Dermis blood vessel endothelial cell (primary cell): Measurements from ENCODE around the gene SIRPA. TPM values are rescaled to one million over a fixed set of nuclear protein-coding genes. Genes with fewer than 3 reads are reported as not detected.

Experiments
- DNase-seq: peaks from one replicate; pipeline ENCODE4 v3.0.0; 2010
- total RNA-seq: library from RNA; depleted of rRNA; stranded (reverse); fragments of >200 nt; gene quantifications from 2 replicates; pipeline ENCODE4 v1.2.3, GENCODE V29; 2014

SIRPA gene
- 35.2 and 55.2 TPM in 2 replicates for total RNA-seq

DNA sequence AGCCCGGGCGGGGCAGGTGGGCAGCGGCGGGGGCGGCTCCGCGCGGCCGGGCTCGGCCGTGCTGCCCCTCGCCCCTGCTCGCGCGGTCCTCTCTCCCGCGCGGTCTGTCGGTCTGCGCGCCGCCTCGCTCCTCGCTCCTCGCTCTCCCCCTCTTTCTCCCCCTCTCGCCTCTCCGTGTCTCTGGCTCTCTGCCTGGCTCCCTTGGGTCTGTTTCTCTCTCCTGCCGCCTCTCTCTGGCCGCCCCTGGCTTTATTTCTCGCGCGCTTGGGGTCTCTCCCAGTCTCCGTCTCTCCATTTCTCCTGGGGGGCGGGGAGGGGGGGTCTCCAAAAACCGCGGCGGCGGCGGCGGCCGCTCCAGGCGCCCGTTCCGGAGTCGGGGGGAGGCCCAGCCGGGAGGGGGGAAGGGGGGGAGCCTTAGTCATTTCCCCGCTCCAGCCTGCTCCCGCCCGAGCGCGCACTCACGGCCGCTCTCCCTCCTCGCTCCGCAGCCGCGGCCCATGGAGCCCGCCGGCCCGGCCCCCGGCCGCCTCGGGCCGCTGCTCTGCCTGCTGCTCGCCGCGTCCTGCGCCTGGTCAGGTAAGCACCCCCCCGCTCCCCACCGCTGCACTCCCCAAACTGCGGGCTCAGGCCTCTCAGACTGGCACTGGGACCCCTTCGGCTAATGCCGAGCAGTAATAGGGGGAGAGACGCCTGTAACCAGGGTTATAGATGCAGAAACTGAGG, at the start of gene SIRPA:
SIRPA (plus strand) TSS at position 457 of the 723 bp plus-strand sequence; CDS start at position 498, 41 bp downstream.
- DNase-seq, result peak; percentile 75

DNA sequence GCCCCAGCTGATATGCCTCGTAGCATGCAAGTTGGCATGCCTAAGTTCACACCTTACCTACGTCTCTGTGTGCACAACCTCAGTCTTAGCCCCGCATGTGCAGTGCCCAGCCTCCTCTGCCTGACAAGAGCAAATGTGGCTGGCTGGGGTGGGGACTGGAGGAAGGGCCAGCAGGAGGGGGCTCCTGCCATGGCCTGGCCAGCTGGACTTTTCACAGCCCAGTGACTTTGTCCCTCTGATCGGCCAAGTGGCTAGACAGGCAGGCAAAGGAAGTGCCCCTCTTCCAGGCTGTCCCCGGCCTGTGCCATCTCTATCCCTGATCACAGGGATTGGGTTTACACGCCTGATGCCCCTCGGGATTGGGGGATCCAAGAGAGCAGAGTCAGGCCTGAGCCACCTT, 49.5 kb upstream of the SIRPA start:
- DNase-seq, result no peak

DNA sequence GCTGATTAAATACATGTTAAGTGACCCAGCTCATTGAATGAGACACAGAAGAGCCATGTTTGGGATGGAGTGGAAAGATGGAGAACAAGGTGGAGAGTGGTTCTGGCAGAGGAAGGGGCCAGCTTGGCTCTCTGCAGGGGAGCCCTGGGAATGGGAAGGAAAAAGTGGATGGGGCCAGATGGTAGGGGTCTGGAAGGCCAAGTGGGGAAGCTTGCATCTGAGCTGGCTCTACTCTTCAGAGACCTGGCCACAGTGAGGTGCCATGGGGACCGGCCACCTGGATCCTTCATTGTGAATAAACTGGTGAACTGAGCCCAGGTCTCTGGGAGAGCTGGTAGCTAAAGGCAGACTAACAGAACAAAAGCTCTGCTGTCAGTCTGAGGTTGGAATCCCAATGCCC, 48.9 kb upstream of the SIRPA start:
- DNase-seq, result no peak

DNA sequence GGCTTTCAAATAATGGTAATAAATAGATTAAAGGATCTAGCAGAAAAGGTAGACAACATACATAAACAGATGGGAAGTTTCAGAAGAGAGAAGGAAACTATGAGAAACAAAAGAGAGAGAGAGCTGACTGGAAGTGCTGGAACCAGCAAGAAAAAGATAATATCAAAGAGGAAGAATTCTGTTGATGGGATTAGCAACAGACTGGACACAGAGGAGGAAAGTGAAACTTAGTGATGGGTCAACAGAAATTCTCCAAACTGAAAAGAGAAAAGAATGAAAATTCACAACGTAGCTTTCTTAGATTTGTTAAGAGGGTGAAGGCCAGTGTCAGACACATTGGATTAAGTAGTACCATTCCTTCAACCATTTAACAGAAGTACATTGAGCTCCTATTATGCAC, 48.3 kb upstream of the SIRPA start:
- DNase-seq, result no peak

DNA sequence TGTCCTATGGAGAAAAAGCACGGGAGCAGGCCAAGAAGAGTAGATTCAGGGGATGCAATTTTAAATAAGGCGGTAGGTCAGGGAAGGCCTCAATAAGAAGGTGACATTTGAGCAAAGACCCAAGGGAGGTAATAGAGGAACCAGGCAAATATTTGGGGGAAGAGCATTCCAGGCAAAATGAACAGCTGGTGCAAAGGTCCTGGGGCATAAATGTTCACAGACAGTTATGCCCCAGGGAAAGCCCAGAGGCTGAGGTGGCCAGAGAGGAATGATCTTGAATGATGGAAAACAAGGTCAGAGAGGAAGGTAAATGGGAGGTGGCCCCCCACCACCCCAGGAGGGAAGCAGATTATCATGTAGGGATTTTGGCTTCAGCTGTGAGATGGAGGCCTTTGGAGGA, 47.4 kb upstream of the SIRPA start:
- DNase-seq, result no peak

DNA sequence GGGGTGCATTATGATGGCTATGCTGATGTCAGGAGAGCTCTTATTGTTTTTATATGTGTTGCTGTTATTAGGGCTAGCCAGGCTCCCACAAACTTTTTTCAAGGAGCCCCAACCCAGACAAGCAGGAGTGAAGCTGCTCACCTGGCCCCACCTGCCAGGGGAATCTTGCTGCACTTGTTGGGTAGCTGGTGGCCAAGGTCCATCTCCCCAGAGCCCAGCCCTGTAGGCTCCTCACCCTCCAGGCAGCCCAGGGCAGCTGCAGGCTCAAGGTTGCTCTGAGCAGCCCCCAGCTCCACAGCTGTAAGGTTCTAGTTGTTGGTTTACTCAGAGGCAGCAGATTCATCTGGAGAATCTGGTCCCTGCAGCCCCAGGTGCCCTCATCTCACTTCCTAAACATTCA, 46.8 kb upstream of the SIRPA start:
- no peak for DNase-seq

DNA sequence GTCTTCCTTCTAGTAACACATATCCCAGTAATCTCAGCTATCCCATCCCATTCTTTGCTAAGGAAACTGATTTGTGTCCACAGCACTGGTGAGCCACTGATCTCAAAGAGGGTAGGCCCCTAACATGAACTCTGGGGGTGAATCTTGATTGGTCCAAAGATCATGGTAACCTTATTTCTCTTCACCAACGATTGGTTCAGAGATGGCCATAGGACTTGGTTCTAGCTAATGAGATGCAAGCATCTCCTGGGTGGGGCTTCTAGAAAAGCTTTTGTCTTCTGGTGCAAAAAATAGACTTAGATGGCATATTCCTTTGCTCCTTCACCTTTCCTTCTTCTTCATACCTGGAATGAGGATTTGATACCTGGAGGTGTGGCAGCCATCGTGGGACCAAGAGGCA, 43.8 kb upstream of the SIRPA start:
- DNase-seq, result no peak

DNA sequence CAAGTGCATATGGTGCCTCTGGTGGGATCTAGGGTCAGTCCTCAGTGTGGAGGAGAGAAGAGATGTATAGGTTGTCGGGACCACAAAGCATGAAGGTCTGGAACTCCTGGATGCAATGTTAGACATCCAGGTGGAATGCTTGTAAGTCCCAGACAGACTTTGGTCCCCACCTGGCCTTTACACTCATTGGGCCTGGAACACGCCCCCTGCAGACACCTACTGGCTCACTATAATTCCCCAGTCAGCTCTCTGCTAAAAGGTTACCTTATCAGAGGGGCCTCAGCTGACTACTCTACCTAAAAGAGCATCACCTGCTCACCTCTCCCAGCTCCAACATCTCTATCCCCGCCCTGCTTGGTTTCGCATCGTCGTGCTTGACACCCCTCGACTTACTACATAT, 41.7 kb upstream of the SIRPA start:
- no peak for DNase-seq

DNA sequence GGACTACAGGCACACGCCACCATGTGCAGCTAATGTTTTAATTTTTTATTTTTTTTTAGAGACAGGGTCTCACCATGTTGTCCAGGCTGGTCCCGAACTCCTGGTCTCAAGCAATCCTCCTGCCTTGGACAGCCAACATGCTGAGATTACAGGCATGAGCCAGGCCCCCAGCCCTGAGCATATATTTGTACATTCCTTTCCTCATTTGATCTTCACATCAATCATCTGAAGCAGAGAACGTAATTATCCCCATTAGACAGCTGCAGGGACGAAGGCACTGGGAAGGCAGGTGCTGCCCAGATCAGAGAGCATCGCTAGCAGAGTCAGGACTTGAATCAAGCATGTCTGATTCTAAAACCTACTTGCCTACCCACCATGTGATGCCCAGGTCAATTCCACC, 41.0 kb upstream of the SIRPA start:
- no peak for DNase-seq

DNA sequence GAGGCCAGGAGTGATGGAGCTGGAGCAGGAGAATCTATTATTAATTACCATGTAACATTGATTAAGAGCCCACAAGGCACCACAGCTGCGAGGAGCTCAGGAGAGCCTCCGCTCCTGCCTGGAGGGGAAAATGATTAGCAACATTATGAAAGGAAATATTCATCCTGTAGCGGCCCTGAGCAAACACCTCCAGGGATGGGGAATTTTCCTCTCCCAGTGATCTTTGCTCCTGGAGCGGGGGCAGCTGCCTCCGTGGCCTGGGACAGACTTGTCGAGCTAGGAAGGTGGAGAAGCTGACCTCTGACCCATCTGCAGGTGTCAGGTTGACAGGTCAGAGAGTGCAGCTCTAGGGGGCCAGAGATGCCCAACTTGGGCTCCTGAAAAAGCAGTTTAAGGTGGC, 40.1 kb upstream of the SIRPA start:
- no peak for DNase-seq

DNA sequence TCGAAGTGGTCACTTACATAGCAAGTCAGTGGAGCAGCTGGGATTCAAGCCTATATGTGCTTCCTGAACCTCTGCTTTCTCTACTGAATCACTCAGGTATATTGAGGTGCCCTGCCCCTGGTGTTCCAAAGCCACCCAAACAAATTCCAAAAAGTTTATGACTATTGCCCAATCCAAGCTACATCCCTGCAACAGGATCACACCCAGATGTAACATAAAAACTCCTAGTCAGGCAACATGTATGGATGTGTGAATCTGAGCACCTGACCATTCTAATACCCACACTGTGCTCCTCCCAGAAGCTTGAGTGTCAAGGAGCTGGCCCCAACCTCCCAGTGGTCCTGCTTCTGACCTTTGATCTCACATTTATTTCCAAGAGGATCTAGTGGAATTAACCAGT, 39.5 kb upstream of the SIRPA start:
- no peak for DNase-seq

DNA sequence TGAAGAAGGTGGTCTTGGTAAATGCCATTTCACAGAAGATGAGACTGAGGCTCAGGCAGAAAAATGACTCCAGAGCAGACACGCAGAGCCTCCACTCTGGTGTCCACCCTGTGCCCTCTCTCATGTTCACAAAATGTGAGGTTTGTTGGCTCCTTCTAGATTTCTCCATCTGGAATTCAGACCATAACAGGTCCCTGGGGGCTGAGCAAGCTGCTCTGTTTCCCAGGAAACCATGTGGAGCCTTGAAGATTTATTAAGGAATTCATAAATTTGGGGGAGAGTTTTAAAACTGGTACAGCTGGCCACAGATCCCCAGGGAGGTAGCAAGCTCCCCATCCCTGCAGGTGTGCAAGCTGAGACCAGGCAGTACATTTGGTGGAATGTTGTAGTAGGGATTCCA, 38.8 kb upstream of the SIRPA start:
- no peak for DNase-seq

DNA sequence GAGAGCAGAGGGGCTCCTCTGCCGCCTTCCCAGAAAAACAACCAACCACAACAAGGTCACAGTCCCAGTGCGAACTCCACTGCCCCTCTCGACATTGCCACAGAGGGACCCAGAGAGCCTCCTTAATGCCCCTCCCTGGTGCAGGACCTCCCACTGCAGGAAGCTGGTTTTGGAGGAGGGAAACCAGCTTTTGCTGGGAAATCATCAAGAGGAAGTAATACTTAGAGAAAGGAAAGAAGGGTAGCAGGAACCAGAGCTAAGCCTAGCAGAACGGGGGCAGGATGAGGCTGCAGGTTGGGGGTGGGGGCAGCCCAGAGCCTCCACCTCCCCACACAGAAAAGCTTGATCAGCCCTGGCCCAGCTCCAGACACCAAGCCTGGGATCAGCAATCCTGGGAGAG, 37.7 kb upstream of the SIRPA start:
- DNase-seq, result no peak

DNA sequence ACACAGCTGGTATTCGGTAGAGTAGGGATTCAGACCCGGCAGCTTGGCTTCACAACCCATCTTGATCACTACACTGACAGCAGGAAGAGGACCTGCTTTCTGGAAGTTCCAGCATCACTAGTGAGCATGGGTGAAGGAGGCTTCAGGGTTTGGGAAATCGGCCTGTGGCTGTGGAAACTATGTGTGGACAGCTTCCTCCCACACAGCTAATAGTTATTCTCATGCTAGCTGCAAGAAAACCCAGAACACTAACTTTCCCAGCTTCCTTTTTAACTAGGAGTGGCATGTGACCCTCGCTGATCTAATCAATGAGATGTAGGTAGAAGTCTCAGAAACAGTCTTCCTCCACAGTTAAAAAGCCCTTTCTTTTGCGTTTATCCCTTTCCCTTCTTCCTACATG, 36.3 kb upstream of the SIRPA start:
- DNase-seq, result no peak

DNA sequence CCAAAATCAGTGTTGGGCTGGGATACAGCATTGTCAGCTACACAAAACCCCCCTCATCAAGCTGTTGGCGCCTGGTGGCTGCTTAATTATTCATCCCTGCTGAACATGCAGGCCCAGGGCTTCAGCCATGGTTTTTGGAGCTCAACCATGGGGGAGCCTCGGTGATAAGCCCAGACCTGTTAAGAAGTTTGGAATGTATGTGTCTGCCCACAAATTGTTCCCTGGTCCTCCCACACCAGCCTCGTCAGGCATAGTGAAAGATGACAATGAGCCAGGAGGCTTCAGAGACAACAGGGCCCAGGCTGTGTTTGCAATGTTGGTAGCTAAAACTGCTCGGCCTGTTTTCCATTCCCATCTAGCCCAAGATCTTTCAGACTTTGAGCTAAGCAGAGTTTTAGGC, 34.8 kb upstream of the SIRPA start:
- no peak for DNase-seq

DNA sequence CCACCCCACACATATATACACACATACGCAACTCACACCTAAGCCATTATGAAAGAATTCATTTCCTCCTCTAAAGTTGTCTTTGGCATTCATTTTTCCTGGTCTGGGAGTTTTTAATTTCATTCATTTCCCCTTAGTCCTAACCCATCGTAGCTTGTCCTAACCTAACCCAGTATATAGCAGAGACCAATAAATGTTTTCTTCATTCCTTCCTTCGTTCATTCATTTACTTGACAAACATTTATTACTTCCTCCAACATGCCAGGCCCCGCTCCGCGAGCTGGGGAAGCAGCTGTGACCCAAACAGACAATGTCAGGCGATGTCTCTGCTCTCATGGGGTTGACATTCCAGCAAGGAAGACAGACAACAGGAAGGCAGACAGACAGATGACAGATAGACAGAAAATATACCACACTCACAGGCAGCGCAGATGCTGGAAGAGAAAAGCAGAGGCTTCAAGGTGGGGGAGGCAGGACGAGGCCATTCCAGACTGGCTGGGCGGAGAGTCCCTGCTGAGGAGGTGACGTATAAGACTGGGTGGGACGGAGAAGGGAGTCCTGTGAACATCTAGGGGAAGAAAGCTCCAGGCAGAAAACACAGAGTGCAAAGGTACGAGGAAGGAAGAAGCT, 33.7 kb upstream of the SIRPA start:
- no peak for DNase-seq

DNA sequence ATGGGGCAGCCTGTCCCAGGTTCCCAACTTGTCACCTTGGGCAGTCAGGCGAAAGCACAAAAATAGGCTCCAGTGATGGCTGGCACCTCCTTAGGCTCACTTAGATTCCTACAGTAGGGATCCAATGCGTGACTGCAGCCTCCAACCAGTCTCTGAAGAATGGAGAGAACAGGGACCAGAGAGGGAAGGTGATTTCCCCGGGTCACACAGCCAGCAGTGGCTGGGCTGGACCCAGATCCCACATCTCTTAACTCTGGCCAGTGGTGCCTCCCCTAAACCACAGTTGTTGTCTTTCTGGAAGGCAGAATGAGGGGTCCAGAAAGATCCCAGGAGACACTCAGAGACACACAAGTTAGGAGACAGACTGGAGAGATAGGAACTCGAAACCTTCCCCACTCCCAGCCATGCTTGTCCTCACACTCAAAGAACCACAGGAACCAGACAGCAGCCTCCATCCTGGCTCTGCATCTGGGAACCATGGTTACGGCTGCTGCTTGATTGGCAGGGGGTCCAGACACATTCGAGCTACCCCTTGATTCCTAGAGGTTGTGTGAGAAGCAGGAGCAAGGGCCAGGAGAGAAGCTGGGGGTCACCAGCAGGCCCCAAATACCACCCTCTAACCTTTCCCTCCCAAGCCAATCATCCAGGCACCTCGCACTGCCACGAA, 33.1 kb upstream of the SIRPA start:
- no peak for DNase-seq

DNA sequence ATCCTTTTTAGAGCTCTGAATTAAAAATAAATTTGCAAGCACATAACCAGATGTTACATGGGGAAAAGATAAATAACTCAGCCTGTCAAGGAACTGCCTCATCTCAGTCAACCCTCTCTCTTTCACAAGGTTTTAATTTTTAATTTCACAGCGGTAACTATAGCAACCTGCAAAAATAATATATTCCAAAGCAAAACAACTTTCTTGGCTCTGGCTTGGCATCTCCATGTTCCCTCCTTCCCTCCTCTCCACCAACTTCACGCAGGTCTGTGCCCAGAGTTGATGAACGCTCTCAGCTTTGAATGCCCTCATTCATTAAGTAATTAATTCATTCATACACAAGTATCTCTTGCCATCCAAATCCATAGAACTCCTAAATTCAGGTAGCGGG, 32.5 kb upstream of the SIRPA start:
- no peak for DNase-seq

DNA sequence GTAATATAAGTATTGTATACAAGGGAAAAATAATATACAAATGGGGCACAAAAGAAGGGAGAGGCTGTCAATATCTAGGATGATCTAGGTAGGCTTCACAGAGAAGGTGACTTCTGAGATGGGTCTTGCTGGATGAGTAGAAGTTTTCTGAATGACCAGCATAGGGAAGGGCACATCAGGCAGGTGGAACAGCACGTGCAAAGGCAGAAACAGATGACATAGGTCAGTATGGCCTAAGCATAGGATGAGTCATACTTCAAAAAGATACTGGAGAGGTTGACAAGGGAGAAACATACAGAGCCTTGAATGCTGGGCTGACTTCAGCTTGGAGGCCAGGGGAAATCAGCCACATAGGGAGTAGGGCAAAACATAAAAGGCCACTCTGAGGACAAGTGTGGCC, 31.9 kb upstream of the SIRPA start:
- DNase-seq, result no peak

DNA sequence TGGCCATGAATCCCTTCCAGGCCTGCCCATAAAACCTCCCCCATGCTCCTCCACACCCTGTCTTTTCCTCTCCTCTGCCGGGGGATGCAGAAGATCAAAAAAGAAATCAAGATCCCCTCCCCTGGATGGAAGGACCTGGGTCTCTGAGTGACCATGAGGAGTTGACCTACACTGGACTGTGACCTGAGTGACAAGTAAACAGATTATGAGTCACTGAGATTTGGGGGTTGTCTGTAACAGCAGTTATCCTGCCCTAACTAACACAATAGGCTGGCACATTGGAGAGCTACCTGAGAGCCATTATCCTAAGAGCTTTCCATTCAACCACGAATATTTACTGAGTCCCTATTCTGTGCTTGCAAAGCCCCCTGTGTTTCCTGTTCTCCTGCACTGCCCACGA, 28.4 kb upstream of the SIRPA start:
- no peak for DNase-seq

DNA sequence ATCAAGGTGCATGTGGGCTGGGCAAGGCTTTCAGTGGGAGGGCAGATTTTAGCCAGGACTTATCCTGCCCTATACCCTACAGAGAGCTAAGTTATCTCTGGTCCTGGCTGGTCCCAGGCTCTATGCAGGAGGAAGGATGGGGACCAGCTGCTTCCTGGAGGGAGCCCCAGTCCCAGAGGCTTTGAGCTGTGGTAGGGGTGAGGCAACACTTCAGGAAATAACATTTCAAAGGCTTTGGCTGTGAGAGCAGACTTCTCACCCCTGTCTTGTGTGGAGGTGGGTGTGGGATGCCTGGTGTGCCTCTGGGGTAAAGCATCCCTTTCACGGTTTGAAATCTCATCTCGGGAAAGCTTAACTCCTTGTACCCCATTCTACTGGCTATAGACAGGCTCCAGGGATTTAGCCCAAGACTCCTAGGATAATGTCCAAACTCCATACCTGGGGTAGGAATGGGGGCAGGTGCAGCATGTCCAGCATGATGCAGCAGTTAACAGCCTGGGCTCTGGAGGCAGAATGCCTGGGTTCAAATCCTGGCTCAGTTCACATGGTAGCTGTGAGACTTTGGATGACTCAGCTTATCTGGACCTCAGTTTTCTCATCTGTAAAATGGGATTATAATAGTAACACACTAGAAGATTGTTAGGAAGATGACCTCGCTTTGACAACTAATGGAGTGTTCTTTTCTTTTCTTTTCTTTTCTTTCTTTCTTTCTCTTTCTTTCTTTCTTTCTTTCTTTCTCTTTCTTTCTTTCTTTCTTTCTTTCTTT, 27.5 kb upstream of the SIRPA start:
- no peak for DNase-seq

DNA sequence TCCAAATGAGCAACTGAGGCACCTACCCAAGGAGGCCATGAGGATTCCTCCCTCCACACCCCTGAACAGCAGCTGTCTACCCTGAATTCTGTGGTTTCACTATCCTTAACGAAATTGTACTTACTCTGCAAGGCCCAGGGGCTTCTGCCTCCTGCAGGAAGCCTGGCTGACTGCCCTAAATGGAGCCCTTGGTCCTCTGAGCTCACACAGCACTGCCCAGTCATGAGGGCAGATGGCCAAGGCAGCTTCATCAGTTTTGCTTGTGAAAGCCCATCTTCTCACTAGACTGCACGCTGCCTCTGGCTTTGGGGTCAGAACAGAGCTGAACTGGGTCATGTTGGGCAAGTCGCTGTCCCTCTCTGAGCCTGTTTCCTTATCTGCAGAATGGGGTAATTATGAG, 26.4 kb upstream of the SIRPA start:
- no peak for DNase-seq

DNA sequence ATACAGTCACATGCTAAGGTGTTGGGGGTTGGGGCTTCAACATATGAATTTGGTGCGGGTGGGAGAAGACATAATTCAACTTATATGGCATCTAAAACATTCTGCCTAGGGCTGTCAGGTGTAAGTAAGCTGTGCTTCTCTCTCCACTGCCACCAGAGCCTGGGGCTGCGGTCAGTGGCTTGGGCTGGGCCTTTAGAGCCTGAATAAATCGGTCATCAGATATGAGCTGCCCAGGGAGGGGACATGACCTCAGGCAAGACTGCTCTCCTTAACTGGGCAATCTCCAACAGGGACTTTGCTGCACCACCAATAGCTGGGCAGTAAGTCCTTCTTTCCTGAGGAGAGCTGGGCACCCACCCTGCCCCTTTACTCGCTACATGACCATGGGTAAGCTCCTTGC, 24.9 kb upstream of the SIRPA start:
- no peak for DNase-seq
